GM18517 (cell line): ENCODE data around the gene SNTN.

ENCODE experiments used
- ATAC-seq: cut with Tn5 transposase; IDR thresholded peaks from one replicate; pipeline ENCODE4 v1.9.1; 2021; ENCODE audit warnings: mild to moderate bottlenecking, moderate library complexity; ENCODE audit not compliant: unreplicated experiment

Gene SNTN

DNA sequence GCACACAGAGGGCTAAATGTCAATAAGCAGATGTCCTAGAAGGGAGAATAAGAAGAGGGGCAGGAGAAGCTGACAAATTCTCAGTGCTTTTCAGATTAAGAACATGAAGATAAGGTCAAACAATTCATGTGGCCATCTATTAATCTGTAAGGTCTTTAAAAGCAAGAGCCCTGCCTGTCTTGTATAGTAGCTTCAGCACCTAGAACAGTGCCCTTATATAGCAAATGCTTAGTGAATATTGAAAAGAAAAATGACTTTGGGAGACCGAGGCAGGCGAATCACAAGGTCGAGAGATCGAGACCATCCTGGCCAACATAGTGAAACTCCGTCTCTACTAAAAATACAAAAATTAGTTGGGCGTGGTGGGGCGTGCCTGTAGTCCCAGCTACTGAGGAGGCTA, 18.1 kb downstream of the SNTN start:
- no peak for ATAC-seq

DNA sequence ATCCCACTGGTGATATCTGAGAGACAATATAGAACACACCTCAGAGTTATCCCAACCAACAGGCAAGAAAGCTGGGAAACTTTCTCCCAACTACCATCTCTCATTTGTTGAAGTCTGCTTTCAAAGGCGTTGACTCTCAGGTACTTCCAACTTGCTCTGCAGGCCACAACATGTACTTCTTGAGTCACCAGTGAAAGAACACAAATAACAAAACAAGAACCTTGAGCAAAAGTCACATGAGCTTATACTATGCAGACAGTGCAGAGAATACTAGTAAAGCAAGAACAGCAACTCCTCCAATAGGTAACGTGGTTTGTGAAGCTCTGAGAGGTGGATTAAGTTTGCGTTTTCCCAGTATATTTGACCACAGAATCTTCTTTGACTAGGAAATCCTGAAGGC, 20.6 kb downstream of the SNTN start:
- ATAC-seq = no peak

DNA sequence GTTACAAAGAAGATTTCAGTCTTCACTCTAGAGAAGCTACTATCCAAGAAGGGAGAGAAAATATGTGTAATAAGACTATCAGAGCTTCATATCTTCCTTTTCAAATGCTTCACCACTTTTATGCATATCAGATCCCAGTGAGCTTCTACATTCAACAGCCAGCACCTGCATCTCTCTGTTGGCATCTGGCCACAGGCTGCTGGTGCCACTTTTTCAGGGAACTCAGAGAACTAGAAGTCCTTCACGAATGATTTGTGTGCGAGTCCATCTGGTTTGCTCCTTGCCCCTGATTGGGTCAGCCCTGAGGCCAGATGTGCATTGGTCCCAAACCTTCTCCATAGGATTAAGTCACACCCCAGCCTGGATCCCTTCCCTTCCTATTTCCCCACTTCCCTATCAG, 22.1 kb downstream of the SNTN start:
- no peak for ATAC-seq

DNA sequence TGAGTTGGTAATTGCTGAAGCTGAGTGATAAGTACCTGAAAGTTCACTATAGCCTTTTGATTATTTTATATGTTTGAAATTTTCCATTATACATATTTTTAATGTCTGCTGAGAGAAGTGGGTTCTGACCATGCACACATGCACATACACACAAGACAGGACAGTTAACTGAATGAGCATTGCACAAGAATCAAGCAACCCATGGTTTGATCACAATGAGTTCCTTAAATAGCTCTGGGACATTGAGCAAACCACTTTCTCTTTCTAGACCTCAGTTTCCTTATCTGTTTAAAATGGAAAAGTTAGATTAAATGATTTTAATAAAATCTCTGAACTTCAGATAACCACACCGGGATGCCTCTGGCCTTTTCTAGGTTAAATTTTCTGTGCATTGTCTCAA, 26.7 kb downstream of the SNTN start:
- no peak for ATAC-seq

DNA sequence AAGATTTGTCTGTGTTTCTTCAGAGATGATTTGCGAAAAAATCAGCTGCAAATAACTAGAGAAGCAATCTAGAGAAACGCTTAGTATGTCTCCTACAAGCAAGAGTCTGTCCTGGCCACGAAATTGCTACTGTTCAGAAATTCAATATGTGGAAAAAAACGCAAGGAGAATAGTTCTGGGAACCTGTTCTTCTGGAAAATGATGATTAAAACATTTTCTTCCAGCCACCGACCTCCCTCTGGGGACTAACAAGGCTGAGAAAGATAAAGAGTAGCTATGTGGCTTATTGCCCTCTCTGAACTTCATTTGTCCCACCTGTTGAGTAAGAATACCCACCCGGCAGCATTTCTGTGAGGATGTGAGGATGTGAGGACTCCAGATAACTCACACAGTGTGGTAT, 31.6 kb downstream of the SNTN start:
- ATAC-seq = no peak

DNA sequence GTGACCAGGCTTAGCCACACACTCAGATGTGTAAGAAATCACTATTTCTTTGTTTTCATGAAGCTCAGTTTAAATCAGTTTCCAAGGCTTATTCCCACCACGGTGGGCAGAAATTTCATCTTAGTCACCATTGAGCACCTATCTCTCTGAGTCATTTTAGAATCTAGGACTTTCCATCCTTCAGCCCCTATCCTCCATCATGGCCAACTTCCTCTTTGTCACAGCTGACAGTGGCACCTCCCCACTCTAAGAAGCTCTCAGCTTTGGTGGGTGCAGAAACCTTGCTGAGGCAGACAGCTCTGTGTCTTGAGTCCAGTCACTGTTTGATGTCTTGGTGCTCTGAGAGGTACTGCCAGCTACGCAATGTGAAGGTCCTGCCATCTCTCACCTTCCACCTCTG, 32.9 kb downstream of the SNTN start:
- ATAC-seq = no peak

DNA sequence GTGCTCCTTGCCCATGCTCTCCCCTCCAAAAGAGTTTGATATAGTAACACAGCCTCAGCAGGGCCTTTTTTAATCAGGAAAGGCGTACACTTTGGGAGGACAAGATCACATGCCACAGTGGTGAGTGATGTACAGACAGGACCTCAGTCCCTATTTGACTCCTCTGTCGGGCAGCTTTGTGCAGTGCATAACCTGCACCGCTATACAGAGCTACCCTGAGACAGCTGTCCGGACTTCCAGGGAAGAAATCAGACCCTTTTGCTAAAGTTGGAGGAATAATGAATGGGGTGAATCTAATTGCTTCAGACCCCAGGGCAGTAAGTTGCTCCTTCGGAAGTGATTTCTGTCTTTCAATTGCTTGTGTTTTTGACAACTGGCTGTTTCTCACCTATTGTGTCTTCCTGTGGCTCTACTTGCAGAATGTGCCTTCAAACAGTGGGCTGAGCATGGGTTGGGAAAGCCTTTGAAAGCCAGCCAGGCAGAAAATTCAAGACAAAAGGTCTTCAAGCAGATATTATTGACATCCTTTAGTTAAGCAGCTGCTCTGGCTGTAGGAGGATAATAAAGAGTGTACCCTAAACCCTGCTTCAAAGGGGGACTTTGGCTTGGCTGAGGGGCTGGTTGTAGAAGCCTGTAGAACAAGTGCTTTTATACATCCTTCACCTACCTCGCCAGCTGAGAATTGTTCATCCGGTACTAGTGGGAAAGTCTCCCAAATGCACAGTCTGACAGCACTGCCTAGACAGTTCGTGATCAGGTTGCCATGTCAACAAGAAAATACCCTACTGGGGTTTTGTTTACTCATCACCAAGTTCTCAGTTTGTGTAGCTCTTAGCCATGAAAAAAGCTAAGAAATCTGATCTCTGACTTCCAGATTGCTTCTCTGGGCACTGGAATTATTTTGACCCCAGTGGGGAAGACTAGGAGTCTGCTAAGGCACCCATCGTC, 35.1 kb downstream of the SNTN start:
- ATAC-seq = no peak

DNA sequence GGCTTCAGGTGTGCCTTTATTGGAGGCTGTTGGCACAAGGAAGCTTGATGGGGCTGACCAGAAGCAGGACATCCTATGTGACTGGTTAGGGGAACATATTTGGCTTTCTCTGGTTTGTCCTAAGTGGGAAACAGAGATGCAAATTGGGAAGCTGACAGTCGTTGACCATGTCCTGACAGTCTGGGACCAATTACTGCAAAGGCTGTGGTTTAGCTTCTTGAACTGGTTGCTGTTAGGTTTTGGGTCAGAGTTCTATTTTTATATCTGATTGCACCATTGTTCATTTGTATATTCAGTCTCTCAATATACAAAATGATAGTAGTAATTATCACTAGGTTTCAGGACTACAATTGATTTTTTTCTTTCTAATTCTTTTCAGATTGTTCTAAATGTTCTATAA, 36.8 kb downstream of the SNTN start:
- ATAC-seq = no peak

DNA sequence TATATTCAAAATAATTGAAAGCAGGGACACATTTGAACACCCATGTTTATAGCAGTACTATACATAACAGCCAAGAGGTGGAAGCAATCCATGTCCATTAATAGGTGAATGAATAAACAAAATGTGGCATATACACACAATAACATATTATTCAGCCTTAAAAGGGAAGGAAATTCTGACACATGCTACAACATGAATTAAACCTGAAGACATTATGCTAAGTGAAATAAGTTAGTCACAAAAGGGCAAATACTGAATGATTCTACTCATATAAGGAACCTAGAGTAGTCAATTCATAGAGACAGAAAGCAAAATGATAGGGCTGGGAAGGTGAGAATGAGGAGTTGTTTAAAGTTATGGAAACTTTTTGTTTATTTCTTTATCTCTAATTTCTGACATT, 40.9 kb downstream of the SNTN start:
- ATAC-seq = no peak

DNA sequence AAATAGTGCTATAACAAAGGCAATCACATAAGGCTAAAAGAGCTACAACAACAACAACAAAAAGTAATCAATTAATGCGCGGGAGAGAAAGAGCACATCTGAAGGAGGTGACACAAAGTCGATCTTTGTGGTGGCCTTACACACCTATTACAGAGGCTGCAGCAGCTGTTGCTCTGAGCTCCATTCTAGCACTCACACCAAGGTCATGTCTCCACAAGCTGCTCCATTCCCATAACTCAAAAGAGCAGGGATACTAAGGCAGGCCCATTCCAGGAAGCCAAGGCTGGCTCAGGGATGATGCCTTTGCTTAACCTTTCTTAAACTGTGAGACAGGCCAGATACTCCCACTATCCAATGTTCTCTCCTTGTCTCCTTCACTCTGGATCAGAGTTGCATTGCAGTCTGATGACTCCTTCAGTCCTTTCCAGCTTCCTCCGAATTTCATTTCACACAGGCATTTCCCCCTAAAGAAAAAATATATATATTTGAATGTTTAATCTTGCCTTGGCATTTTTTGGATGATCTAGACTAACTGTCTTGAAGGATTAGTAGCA, 52.7 kb downstream of the SNTN start:
- ATAC-seq = no peak

DNA sequence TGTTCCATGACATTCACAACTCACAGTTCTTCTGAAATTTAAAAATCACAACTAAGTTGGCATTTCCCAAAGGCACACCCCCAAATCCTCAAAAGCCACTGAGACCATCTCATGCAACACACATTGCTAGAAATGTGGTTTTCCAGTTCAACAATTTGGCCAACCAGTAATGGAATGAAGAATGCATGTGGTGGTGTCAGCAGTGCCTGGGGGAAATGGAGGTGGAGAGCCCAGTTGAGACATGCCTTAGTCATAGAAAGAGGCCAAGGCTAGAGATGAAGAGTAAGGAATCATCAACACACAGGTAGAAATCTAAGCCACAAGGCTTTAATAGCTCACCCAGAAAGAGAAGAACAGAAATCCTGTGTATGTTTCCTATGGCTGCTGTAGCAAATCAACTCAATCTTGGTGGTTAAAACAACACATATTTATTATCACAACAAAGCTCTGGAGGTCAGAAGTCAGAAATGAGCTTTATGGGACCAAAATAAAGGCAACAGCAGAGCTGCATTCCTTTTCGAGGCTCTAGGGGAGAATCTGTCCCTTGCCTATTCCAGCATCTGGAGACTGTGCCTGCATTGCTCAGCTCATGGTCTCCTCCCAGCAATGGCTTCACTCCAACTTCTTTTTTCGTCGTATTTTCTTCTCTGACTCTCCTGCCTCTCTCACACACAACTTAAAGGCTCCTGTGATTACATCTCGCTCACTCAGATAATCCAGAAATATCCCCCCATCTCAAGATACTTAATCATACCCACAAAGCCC, 54.0 kb downstream of the SNTN start:
- no peak for ATAC-seq

DNA sequence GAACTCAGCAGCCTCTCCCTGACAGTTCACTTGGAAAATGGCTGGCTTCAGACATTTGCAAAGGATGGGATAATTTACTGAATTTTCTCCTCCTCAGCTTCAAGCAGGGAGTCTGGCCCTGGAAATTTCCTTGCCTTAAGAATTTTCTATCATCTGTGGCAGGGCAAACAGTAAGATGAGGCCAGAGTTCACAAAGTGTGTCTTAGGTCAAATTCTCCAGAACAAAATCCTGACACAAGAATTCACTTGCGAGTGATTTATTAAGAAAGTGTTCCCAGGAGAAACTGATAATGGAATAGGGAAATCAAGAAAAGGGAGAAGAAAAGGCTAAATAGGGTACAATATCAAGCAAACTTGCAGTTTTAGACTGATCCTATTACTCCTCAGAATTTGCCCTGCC, 55.3 kb downstream of the SNTN start:
- no peak for ATAC-seq

DNA sequence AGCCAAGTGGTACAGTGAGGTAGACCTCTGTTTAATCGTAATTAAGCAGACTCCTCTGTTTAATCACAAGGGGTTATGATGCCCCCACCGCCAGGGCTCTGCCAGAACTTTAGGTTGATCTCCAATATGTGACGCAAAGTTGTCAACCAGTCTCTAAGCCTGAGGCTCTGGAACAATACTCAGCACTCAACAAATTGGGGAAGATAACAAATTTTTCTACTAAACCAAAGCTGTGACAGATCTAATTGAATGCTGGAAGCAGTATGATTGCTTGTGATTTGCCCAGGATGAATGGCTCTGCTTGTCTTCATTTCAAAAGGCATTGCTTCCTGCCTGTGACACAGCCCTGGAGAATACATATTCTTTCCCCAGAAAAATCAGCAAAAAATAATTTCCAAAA, 57.1 kb downstream of the SNTN start:
- ATAC-seq = no peak
